ENCODE data around the gene RAB18.
A peak's percentile ranks its signal among the peaks of the same experiment; 100 is the strongest.

RAB18 gene

DNA sequence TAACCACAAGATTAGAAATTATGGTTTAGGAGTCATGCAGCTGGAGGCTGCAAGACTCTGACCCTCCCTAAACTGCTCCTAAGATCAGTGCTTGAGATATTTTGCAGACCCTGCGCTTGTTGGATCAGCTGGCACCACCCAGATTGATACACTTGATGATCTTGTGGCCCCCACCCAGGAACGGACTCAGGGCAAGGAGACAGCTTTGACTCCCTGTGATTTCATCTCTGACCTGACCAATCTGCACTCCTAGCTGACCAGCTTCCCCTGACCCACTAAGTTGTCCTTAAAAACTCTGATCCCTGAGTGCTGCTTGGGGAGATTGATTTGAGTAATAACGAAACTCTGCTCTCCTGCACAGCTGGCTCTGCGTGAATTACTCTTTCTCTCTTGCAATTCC is 8.0 kb upstream of the RAB18 start:
- POLR2A ChIA-PET: no interaction called here
- CTCF ChIA-PET: no interaction called here

DNA sequence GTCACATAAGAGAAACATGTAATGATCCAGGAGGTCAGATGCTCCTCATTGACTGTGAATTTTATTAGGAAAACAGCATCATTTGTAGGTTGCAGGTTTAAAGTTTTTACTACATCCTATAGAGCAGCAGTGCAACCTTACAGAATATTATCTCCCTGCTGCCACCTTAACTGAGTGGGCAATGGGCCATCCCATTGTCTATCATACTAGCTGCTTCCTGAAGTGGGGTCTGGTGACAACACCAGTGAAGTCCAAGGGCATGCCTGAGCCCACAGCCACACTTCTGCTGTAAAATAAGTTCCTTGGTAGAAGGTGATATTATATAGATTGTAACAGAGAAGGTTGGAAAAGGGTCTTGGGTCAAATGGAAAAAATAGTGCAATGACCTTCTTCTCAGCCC is 4.0 kb upstream of the RAB18 start:
- no peak overlapping the region for H3K4me3 ChIP-seq (ENCODE audit: low read depth, low read length)
- POLR2A ChIA-PET: no interaction called here
- H3K4me1 ChIP-seq (ENCODE audit: control insufficient read depth, insufficient read depth, low read length): no peaks in the 10 kb centered on the region
- CTCF ChIA-PET: no interaction called here
- TF ChIP-seq HOXC10 (CRISPR knock-in tag; IDR thresholded peaks at IDR 0.05) (no peak), ZNF138 (tag by site-specific recombination; IDR thresholded peaks at IDR 0.05; ENCODE audit: borderline replicate concordance) (no peak), SCRT2 (tag by site-specific recombination; IDR thresholded peaks at IDR 0.05) (no peak), ZNF292 (tag by site-specific recombination; IDR thresholded peaks at IDR 0.05; ENCODE audit: borderline replicate concordance, low read depth) (no peak), ZBTB17 (tag by site-specific recombination; IDR thresholded peaks at IDR 0.05) (no peak), IKZF3 (tag by site-specific recombination; IDR thresholded peaks at IDR 0.05) (no peak), ZNF558 (tag by site-specific recombination; IDR thresholded peaks at IDR 0.05) (no peak), KLF9 (tag by site-specific recombination; IDR thresholded peaks at IDR 0.05; ENCODE audit: low read depth) (no peak), ZNF785 (tag by site-specific recombination; IDR thresholded peaks at IDR 0.05) (no peak), ZNF792 (tag by site-specific recombination; IDR thresholded peaks at IDR 0.05) (no peak), ZFHX2 (tag by site-specific recombination; conservative IDR thresholded peaks at IDR 0.05) (no peak), ZBTB20 (tag by site-specific recombination; IDR thresholded peaks at IDR 0.05) (no peak), GLI2 (tag by site-specific recombination; IDR thresholded peaks at IDR 0.05; ENCODE audit: borderline replicate concordance, low read depth) (no peak)
- TF ChIP-seq, protein P1, sequence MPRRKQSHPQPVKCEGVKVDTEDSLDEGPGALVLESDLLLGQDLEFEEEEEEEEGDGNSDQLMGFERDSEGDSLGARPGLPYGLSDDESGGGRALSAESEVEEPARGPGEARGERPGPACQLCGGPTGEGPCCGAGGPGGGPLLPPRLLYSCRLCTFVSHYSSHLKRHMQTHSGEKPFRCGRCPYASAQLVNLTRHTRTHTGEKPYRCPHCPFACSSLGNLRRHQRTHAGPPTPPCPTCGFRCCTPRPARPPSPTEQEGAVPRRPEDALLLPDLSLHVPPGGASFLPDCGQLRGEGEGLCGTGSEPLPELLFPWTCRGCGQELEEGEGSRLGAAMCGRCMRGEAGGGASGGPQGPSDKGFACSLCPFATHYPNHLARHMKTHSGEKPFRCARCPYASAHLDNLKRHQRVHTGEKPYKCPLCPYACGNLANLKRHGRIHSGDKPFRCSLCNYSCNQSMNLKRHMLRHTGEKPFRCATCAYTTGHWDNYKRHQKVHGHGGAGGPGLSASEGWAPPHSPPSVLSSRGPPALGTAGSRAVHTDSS (tag by site-specific recombination; IDR thresholded peaks at IDR 0.05): no peak
- TF ChIP-seq, protein P2, sequence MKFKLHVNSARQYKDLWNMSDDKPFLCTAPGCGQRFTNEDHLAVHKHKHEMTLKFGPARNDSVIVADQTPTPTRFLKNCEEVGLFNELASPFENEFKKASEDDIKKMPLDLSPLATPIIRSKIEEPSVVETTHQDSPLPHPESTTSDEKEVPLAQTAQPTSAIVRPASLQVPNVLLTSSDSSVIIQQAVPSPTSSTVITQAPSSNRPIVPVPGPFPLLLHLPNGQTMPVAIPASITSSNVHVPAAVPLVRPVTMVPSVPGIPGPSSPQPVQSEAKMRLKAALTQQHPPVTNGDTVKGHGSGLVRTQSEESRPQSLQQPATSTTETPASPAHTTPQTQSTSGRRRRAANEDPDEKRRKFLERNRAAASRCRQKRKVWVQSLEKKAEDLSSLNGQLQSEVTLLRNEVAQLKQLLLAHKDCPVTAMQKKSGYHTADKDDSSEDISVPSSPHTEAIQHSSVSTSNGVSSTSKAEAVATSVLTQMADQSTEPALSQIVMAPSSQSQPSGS (tag by site-specific recombination; IDR thresholded peaks at IDR 0.05; ENCODE audit: low read depth): no peak
- TF ChIP-seq, protein P3, sequence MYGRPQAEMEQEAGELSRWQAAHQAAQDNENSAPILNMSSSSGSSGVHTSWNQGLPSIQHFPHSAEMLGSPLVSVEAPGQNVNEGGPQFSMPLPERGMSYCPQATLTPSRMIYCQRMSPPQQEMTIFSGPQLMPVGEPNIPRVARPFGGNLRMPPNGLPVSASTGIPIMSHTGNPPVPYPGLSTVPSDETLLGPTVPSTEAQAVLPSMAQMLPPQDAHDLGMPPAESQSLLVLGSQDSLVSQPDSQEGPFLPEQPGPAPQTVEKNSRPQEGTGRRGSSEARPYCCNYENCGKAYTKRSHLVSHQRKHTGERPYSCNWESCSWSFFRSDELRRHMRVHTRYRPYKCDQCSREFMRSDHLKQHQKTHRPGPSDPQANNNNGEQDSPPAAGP (tag by site-specific recombination; IDR thresholded peaks at IDR 0.05): no peak
- TF ChIP-seq, protein P4, sequence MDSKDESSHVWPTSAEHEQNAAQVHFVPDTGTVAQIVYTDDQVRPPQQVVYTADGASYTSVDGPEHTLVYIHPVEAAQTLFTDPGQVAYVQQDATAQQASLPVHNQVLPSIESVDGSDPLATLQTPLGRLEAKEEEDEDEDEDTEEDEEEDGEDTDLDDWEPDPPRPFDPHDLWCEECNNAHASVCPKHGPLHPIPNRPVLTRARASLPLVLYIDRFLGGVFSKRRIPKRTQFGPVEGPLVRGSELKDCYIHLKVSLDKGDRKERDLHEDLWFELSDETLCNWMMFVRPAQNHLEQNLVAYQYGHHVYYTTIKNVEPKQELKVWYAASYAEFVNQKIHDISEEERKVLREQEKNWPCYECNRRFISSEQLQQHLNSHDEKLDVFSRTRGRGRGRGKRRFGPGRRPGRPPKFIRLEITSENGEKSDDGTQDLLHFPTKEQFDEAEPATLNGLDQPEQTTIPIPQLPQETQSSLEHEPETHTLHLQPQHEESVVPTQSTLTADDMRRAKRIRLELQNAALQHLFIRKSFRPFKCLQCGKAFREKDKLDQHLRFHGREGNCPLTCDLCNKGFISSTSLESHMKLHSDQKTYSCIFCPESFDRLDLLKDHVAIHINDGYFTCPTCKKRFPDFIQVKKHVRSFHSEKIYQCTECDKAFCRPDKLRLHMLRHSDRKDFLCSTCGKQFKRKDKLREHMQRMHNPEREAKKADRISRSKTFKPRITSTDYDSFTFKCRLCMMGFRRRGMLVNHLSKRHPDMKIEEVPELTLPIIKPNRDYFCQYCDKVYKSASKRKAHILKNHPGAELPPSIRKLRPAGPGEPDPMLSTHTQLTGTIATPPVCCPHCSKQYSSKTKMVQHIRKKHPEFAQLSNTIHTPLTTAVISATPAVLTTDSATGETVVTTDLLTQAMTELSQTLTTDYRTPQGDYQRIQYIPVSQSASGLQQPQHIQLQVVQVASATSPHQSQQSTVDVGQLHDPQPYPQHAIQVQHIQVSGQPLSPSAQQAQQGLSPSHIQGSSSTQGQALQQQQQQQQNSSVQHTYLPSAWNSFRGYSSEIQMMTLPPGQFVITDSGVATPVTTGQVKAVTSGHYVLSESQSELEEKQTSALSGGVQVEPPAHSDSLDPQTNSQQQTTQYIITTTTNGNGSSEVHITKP (tag by site-specific recombination; IDR thresholded peaks at IDR 0.05): no peak
- TF ChIP-seq, protein P5, sequence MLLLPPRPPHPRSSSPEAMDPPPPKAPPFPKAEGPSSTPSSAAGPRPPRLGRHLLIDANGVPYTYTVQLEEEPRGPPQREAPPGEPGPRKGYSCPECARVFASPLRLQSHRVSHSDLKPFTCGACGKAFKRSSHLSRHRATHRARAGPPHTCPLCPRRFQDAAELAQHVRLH (tag by site-specific recombination; IDR thresholded peaks at IDR 0.05): no peak
- TF ChIP-seq, protein P6, sequence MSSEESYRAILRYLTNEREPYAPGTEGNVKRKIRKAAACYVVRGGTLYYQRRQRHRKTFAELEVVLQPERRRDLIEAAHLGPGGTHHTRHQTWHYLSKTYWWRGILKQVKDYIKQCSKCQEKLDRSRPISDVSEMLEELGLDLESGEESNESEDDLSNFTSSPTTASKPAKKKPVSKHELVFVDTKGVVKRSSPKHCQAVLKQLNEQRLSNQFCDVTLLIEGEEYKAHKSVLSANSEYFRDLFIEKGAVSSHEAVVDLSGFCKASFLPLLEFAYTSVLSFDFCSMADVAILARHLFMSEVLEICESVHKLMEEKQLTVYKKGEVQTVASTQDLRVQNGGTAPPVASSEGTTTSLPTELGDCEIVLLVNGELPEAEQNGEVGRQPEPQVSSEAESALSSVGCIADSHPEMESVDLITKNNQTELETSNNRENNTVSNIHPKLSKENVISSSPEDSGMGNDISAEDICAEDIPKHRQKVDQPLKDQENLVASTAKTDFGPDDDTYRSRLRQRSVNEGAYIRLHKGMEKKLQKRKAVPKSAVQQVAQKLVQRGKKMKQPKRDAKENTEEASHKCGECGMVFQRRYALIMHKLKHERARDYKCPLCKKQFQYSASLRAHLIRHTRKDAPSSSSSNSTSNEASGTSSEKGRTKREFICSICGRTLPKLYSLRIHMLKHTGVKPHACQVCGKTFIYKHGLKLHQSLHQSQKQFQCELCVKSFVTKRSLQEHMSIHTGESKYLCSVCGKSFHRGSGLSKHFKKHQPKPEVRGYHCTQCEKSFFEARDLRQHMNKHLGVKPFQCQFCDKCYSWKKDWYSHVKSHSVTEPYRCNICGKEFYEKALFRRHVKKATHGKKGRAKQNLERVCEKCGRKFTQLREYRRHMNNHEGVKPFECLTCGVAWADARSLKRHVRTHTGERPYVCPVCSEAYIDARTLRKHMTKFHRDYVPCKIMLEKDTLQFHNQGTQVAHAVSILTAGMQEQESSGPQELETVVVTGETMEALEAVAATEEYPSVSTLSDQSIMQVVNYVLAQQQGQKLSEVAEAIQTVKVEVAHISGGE (tag by site-specific recombination; conservative IDR thresholded peaks at IDR 0.05; ENCODE audit: low read depth): no peak
- TF ChIP-seq, protein P7, sequence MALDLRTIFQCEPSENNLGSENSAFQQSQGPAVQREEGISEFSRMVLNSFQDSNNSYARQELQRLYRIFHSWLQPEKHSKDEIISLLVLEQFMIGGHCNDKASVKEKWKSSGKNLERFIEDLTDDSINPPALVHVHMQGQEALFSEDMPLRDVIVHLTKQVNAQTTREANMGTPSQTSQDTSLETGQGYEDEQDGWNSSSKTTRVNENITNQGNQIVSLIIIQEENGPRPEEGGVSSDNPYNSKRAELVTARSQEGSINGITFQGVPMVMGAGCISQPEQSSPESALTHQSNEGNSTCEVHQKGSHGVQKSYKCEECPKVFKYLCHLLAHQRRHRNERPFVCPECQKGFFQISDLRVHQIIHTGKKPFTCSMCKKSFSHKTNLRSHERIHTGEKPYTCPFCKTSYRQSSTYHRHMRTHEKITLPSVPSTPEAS (tag by site-specific recombination; IDR thresholded peaks at IDR 0.05): no peak
- H3K9me3 ChIP-seq (ENCODE audit: control insufficient read depth, insufficient read depth, low read depth, low read length): no peaks in the 10 kb centered on the region
- H3K36me3 ChIP-seq (ENCODE audit: control insufficient read depth in 2 of 2, insufficient read depth in 1 of 2, low read length in 2 of 2): no peaks in the 10 kb centered on the region
- H3K27ac ChIP-seq (ENCODE audit: extremely low read depth, low read depth, low read length): no peak overlapping the region

More for the DNA sequence above, 8.0 kb upstream of the RAB18 start:
- TF ChIP-seq ZBTB17 (tag by site-specific recombination; IDR thresholded peaks at IDR 0.05) (peak; percentile 42; the same call in 1 of the 2 replicates), MZF1 (tag by site-specific recombination; IDR thresholded peaks at IDR 0.05; ENCODE audit: borderline replicate concordance) (no peak)
- no peaks in the 10 kb centered on the region for H3K4me1 ChIP-seq (ENCODE audit: control insufficient read depth, insufficient read depth, low read length)
- H3K9me3 ChIP-seq (ENCODE audit: control insufficient read depth, insufficient read depth, low read depth, low read length): no peaks in the 10 kb centered on the region
- H3K27ac ChIP-seq (ENCODE audit: extremely low read depth, low read depth, low read length): no peak overlapping the region
- no peak overlapping the region for H3K4me3 ChIP-seq (ENCODE audit: low read depth, low read length)
- H3K36me3 ChIP-seq (ENCODE audit: control insufficient read depth in 2 of 2, insufficient read depth in 1 of 2, low read length in 2 of 2): no peaks in the 10 kb centered on the region

Data from HEK293 (cell line).